ENCODE results near the gene USP20.

The USP20 gene

DNA sequence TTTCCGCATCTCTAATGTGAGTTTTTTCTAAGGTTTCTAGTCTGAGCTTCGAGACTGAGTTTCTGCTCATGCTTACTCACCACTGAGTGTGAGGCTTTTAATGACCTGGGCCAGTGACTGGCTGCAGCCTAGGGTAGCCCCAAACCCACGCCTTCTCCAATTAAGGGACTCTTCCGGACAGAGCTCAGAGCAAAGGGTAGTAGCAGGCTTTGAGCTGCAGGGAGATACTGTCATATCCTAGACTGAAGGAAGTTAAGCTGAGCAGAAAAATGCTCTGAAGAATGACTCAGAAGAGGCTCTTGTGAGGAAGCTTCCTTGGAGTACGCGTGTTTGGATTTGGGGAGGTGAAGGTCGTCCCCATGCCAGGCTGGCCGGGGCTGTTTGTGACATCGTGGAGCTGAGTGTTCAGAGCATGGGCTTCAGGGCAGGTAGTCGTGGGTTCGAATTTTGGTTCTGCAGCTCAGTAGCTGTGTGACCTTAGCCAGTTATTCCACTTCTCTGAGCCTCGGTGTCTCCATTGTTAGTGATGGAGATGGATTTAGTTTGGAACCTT, 3.5 kb downstream of the USP20 start:
- Mint-ChIP-seq H3K9me3 (no peaks in the 10 kb centered on the region), H3K36me3 (no peaks in the 10 kb centered on the region), H3K4me1 (peaks cover 73% of the 10 kb centered on the region), H3K4me3 (peak overlapping the region; percentile 48), H3K27ac (peak overlapping the region; percentile 80), H3K27me3 (no peaks in the 10 kb centered on the region)

- Mint-ChIP-seq H3K36me3 (no peaks in the 10 kb centered on the region), H3K9me3 (no peaks in the 10 kb centered on the region), H3K4me1 (peaks cover 66% of the 10 kb centered on the region), H3K27ac (peak overlapping the region; percentile 80), H3K27me3 (no peaks in the 10 kb centered on the region), H3K4me3 (peak overlapping the region; percentile 48)
Measured at GRCh38 chr9:129839324-129840023, 4.2 kb downstream of the USP20 start.

DNA sequence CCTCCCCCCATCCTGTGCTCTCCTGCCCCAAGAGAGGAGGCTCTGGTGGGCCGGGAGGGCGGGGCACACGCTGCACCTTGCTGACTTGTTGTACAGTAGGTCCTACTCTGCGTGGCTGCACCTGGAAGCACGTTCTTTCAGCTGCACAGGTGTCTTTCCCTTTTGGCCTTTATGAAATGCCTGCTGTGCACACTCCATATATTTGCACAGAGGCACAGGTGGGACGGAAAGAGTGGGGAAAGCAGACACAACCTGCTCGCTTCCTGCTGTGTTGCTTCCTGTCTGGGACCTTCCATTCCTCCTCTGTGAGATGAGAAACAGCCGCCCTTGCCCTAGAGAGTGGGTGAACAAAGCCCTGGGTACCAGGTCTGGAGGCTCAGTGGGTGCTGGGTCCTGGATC, 4.8 kb downstream of the USP20 start:
- H3K27ac Mint-ChIP-seq, result peak overlapping the region; percentile 23
- no peaks in the 10 kb centered on the region for H3K36me3 Mint-ChIP-seq
- H3K9me3 Mint-ChIP-seq, result no peaks in the 10 kb centered on the region
- H3K4me1 Mint-ChIP-seq, result peaks cover 66% of the 10 kb centered on the region
- peak overlapping the region; percentile 24 for H3K4me3 Mint-ChIP-seq
- no peaks in the 10 kb centered on the region for H3K27me3 Mint-ChIP-seq

GRCh38 chr9:129841071-129841470, 5.8 kb downstream of the USP20 start:
- Mint-ChIP-seq H3K9me3 (no peaks in the 10 kb centered on the region), H3K4me1 (peaks cover 74% of the 10 kb centered on the region), H3K4me3 (no peak overlapping the region), H3K36me3 (no peaks in the 10 kb centered on the region), H3K27ac (peak overlapping the region; percentile 74), H3K27me3 (no peaks in the 10 kb centered on the region)

GRCh38 chr9:129845373-129845772, 10.1 kb downstream of the USP20 start:
- Mint-ChIP-seq H3K27me3 (no peaks in the 10 kb centered on the region), H3K4me1 (peaks cover 53% of the 10 kb centered on the region), H3K27ac (peak overlapping the region; percentile 91), H3K36me3 (peaks cover 3% of the 10 kb centered on the region), H3K9me3 (no peaks in the 10 kb centered on the region), H3K4me3 (peak overlapping the region; percentile 51)

- H3K36me3 Mint-ChIP-seq, result peaks cover 8% of the 10 kb centered on the region
- no peaks in the 10 kb centered on the region for H3K9me3 Mint-ChIP-seq
- H3K4me3 Mint-ChIP-seq, result no peak overlapping the region
- H3K27me3 Mint-ChIP-seq, result no peaks in the 10 kb centered on the region
- peaks cover 50% of the 10 kb centered on the region for H3K4me1 Mint-ChIP-seq
- H3K27ac Mint-ChIP-seq, result peak overlapping the region; percentile 4
Measured at GRCh38 chr9:129848712-129849441, 13.6 kb downstream of the USP20 start.

GRCh38 chr9:129849901-129850300, 14.6 kb downstream of the USP20 start:
- no peak overlapping the region for H3K27ac Mint-ChIP-seq
- H3K27me3 Mint-ChIP-seq, result no peaks in the 10 kb centered on the region
- no peak overlapping the region for H3K4me3 Mint-ChIP-seq

GRCh38 chr9:129850821-129851550, 15.7 kb downstream of the USP20 start:
- no peaks in the 10 kb centered on the region for H3K9me3 Mint-ChIP-seq
- H3K4me3 Mint-ChIP-seq, result no peak overlapping the region
- no peaks in the 10 kb centered on the region for H3K27me3 Mint-ChIP-seq
- H3K4me1 Mint-ChIP-seq, result peaks cover 55% of the 10 kb centered on the region
- H3K27ac Mint-ChIP-seq, result no peak overlapping the region
- H3K36me3 Mint-ChIP-seq, result peaks cover 17% of the 10 kb centered on the region

More at GRCh38 chr9:129849901-129850300, 14.6 kb downstream of the USP20 start:
- Mint-ChIP-seq H3K9me3 (no peaks in the 10 kb centered on the region), H3K36me3 (peaks cover 11% of the 10 kb centered on the region), H3K4me1 (peaks cover 56% of the 10 kb centered on the region)

GRCh38 chr9:129851821-129852220, 16.6 kb downstream of the USP20 start:
- Mint-ChIP-seq H3K27me3 (no peaks in the 10 kb centered on the region), H3K27ac (peak overlapping the region; percentile 65), H3K9me3 (no peaks in the 10 kb centered on the region), H3K36me3 (peaks cover 19% of the 10 kb centered on the region), H3K4me3 (no peak overlapping the region), H3K4me1 (peaks cover 61% of the 10 kb centered on the region)

GRCh38 chr9:129852579-129852978, 17.3 kb downstream of the USP20 start:
- H3K9me3 Mint-ChIP-seq, result no peaks in the 10 kb centered on the region
- no peaks in the 10 kb centered on the region for H3K27me3 Mint-ChIP-seq
- H3K4me3 Mint-ChIP-seq, result no peak overlapping the region
- peak overlapping the region; percentile 35 for H3K27ac Mint-ChIP-seq
- peaks cover 59% of the 10 kb centered on the region for H3K4me1 Mint-ChIP-seq
- peaks cover 21% of the 10 kb centered on the region for H3K36me3 Mint-ChIP-seq

GRCh38 chr9:129853614-129854013, 18.4 kb downstream of the USP20 start:
- H3K27ac Mint-ChIP-seq, result peak overlapping the region; percentile 93
- H3K9me3 Mint-ChIP-seq, result no peaks in the 10 kb centered on the region
- peaks cover 55% of the 10 kb centered on the region for H3K4me1 Mint-ChIP-seq
- peak overlapping the region; percentile 47 for H3K4me3 Mint-ChIP-seq
- H3K27me3 Mint-ChIP-seq, result no peaks in the 10 kb centered on the region
- peaks cover 21% of the 10 kb centered on the region for H3K36me3 Mint-ChIP-seq

DNA sequence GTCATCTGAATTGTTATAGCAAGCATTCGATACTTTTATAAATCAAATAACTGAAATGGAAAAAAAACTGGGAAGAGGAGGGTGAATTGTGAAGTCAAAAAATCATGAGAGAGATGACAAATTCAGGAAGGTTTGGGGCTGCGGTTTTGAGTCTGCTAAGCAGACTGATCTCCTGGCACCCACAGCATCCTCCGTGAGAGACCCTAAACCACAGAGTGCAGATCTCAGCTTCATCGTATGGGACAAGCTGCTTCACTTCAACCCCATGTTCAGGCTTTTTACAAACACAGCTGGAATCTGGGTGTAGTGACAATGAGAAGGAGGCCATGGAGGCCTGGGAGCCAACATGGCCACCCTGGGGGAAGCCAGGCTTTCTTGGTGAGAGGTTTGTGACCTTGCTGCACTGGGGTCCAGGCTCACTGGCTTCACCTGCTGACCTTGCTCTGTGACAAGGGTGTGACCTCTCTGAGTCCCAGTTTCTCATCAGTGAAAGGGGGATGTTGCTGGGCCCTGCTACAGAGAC, 19.4 kb downstream of the USP20 start:
- no peaks in the 10 kb centered on the region for H3K27me3 Mint-ChIP-seq
- peaks cover 52% of the 10 kb centered on the region for H3K4me1 Mint-ChIP-seq
- peak overlapping the region; percentile 46 for H3K4me3 Mint-ChIP-seq
- no peaks in the 10 kb centered on the region for H3K9me3 Mint-ChIP-seq
- H3K27ac Mint-ChIP-seq, result peak overlapping the region; percentile 93
- H3K36me3 Mint-ChIP-seq, result peaks cover 21% of the 10 kb centered on the region

DNA sequence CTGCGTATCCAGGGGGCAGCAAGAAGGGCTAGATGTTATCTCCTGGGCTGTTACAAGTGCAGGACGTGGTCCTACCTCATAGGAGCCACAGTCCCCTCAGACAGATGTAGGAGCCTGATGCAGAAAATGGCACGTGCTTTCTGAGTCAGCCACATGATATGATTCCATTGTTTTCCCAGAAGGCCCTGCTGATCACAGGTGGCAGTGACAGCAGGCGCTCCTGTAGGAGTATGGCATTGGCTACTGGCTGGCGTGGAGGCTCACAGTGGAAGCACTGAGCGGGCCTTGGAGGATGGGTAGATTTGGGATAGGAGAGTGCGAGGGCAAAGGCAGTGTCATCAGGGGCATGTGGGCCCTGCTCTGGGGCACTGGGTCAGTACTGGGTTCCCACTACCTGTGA, 21.9 kb downstream of the USP20 start:
- Mint-ChIP-seq H3K27ac (peak overlapping the region; percentile 72), H3K4me1 (peaks cover 60% of the 10 kb centered on the region)

GRCh38 chr9:129858167-129858962, 23.1 kb downstream of the USP20 start:
- Mint-ChIP-seq H3K4me1 (peaks cover 59% of the 10 kb centered on the region), H3K36me3 (peaks cover 20% of the 10 kb centered on the region), H3K9me3 (no peaks in the 10 kb centered on the region), H3K27me3 (no peaks in the 10 kb centered on the region), H3K4me3 (no peak overlapping the region), H3K27ac (peak overlapping the region; percentile 74)

More for the DNA sequence above, 21.9 kb downstream of the USP20 start:
- Mint-ChIP-seq H3K36me3 (peaks cover 21% of the 10 kb centered on the region), H3K9me3 (no peaks in the 10 kb centered on the region), H3K4me3 (no peak overlapping the region), H3K27me3 (no peaks in the 10 kb centered on the region)
